HEK293 (cell line): ENCODE results near the gene GRM5.

Experiments used
- CTCF ChIA-PET: fragments of 350-600 bp; formaldehyde crosslinking; extraction: SDS; loops from one replicate; lab custom pipeline; 2021; ENCODE audit warnings: antibody characterized with exemption; lab: Yijun Ruan, JAX
- POLR2A ChIA-PET: fragments of 300-600 bp; formaldehyde crosslinking; extraction: SDS; loops from one replicate; lab custom pipeline; 2020; ENCODE audit warnings: antibody characterized with exemption, inconsistent platforms; lab: Yijun Ruan, JAX
- H3K27ac ChIP-seq: fragments of 200-500 bp; sonication (Bioruptor generic); 2 replicates; pipeline ENCODE4 v1.5.1; 2014; ENCODE audit warnings: low read depth, low read length, control low read depth, inconsistent platforms; ENCODE audit errors: extremely low read depth
- H3K36me3 ChIP-seq, 2 experiments: fragments of 200-500 bp in 1 of 2; sonication (Bioruptor generic) in 1 of 2; 1 replicate in 1 of 2; 2 replicates in 1 of 2; pipeline ENCODE4 v1.5.1; 2014 to 2017; ENCODE audit warnings: inconsistent platforms in 2 of 2, low read length in 2 of 2; ENCODE audit not compliant: control insufficient read depth in 2 of 2, insufficient read depth in 1 of 2
- H3K4me1 ChIP-seq: fragments of 200-500 bp; sonication (Bioruptor generic); 2 replicates; pipeline ENCODE4 v1.5.1; 2014; ENCODE audit warnings: mild to moderate bottlenecking, low read length, inconsistent platforms; ENCODE audit not compliant: control insufficient read depth, insufficient read depth
- H3K4me3 ChIP-seq: 2 replicates; pipeline ENCODE4 v1.5.1; 2011; ENCODE audit warnings: low read depth, mild to moderate bottlenecking, control low read depth, low read length, moderate library complexity
- H3K9me3 ChIP-seq: fragments of 200-500 bp; sonication (Bioruptor generic); 2 replicates; pipeline ENCODE4 v1.5.1; 2014; ENCODE audit warnings: low read depth, low read length, inconsistent platforms; ENCODE audit not compliant: control insufficient read depth, insufficient read depth
- FEZF1 ChIP-seq: fragments of 450-650 bp; formaldehyde crosslinking; IDR thresholded peaks from 2 replicates; pipeline ENCODE4 v1.5.1; 2016; ENCODE audit warnings: missing biosample characterization, missing genetic modification characterization
- KLF10 ChIP-seq: fragments of 450-650 bp; IDR thresholded peaks from 2 replicates; pipeline ENCODE4 v1.5.1; 2018; ENCODE audit warnings: missing biosample characterization, mild to moderate bottlenecking, missing genetic modification characterization
- MEIS1 ChIP-seq: sonication (generic); formaldehyde crosslinking; IDR thresholded peaks from 2 replicates; pipeline ENCODE4 v1.8.1; 2022; ENCODE audit warnings: missing genetic modification reagents, mild to moderate bottlenecking, borderline replicate concordance
- RBAK ChIP-seq: fragments of 450-650 bp; formaldehyde crosslinking; IDR thresholded peaks from 2 replicates; pipeline ENCODE4 v1.5.1; 2016; ENCODE audit warnings: missing biosample characterization, missing genetic modification characterization
- SALL2 ChIP-seq: fragments of 450-650 bp; formaldehyde crosslinking; IDR thresholded peaks from 2 replicates; pipeline ENCODE4 v1.5.0; 2017; ENCODE audit warnings: missing biosample characterization, mild to moderate bottlenecking, missing genetic modification characterization, borderline replicate concordance
- SETDB1 ChIP-seq: IDR thresholded peaks from one replicate; pipeline ENCODE4 v1.6.1; 2017; ENCODE audit warnings: mild to moderate bottlenecking, low read length, moderate library complexity, mixed read lengths; ENCODE audit not compliant: insufficient read length
- WT1 ChIP-seq: fragments of 450-650 bp; formaldehyde crosslinking; IDR thresholded peaks from 2 replicates; pipeline ENCODE4 v1.5.1; 2016; ENCODE audit warnings: missing biosample characterization, missing genetic modification characterization
- ZBTB49 ChIP-seq: fragments of 450-650 bp; formaldehyde crosslinking; IDR thresholded peaks from 2 replicates; pipeline ENCODE4 v1.5.1; 2016; ENCODE audit warnings: missing biosample characterization, missing genetic modification characterization, low read depth
- ZFP3 ChIP-seq: fragments of 450-650 bp; formaldehyde crosslinking; IDR thresholded peaks from 2 replicates; pipeline ENCODE4 v1.5.1; 2016; ENCODE audit warnings: low read depth, missing biosample characterization, missing genetic modification characterization
- ZFP69B ChIP-seq: fragments of 450-650 bp; formaldehyde crosslinking; IDR thresholded peaks from 2 replicates; pipeline ENCODE4 v1.5.1; 2016; ENCODE audit warnings: missing biosample characterization, missing genetic modification characterization
- ZNF121 ChIP-seq: fragments of 450-650 bp; formaldehyde crosslinking; IDR thresholded peaks from 2 replicates; pipeline ENCODE4 v1.5.1; 2016; ENCODE audit warnings: missing biosample characterization, missing genetic modification characterization
- ZNF211 ChIP-seq: fragments of 450-650 bp; formaldehyde crosslinking; IDR thresholded peaks from 2 replicates; pipeline ENCODE4 v1.5.1; 2016; ENCODE audit warnings: low read depth, missing biosample characterization, missing genetic modification characterization
- ZNF239 ChIP-seq: fragments of 450-650 bp; formaldehyde crosslinking; IDR thresholded peaks from 2 replicates; pipeline ENCODE4 v1.5.1; 2016; ENCODE audit warnings: missing biosample characterization, missing genetic modification characterization
- ZNF280D ChIP-seq: fragments of 450-650 bp; formaldehyde crosslinking; IDR thresholded peaks from 2 replicates; pipeline ENCODE4 v1.5.1; 2016; ENCODE audit warnings: missing biosample characterization, missing genetic modification characterization
- ZNF394 ChIP-seq: fragments of 450-650 bp; formaldehyde crosslinking; IDR thresholded peaks from 2 replicates; pipeline ENCODE4 v1.5.1; 2016; ENCODE audit warnings: missing biosample characterization, missing genetic modification characterization, mild to moderate bottlenecking, moderate library complexity, borderline replicate concordance
- ZNF426 ChIP-seq: fragments of 450-650 bp; formaldehyde crosslinking; IDR thresholded peaks from 2 replicates; pipeline ENCODE4 v1.5.1; 2017; ENCODE audit warnings: missing biosample characterization, missing genetic modification characterization, mild to moderate bottlenecking, inconsistent platforms, moderate library complexity
- ZNF561 ChIP-seq: fragments of 450-650 bp; IDR thresholded peaks from 2 replicates; pipeline ENCODE4 v1.5.1; 2018; ENCODE audit warnings: missing biosample characterization, missing genetic modification characterization, borderline replicate concordance
- ZNF639 ChIP-seq: fragments of 450-650 bp; formaldehyde crosslinking; IDR thresholded peaks from 2 replicates; pipeline ENCODE4 v1.5.1; 2016; ENCODE audit warnings: missing biosample characterization, missing genetic modification characterization
- ZNF645 ChIP-seq: fragments of 450-650 bp; formaldehyde crosslinking; IDR thresholded peaks from 2 replicates; pipeline ENCODE4; 2016; ENCODE audit warnings: missing biosample characterization, missing genetic modification characterization
- ZNF664 ChIP-seq: fragments of 450-650 bp; formaldehyde crosslinking; IDR thresholded peaks from 2 replicates; pipeline ENCODE4 v1.5.1; 2016; ENCODE audit warnings: missing biosample characterization, missing genetic modification characterization
- ZNF747 ChIP-seq: fragments of 450-650 bp; formaldehyde crosslinking; IDR thresholded peaks from 2 replicates; pipeline ENCODE4 v1.5.1; 2016; ENCODE audit warnings: missing biosample characterization, missing genetic modification characterization
- ZSCAN18 ChIP-seq: fragments of 450-650 bp; formaldehyde crosslinking; IDR thresholded peaks from 2 replicates; pipeline ENCODE4 v1.5.1; 2016; ENCODE audit warnings: missing biosample characterization, missing genetic modification characterization
- ZSCAN23 ChIP-seq: fragments of 450-650 bp; formaldehyde crosslinking; IDR thresholded peaks from 2 replicates; pipeline ENCODE4 v1.5.1; 2016; ENCODE audit warnings: missing biosample characterization, missing genetic modification characterization

Gene GRM5

GRCh38 chr11:88680806-88681205 lies 385.0 kb downstream of the GRM5 start:
- Histone ChIP-seq H3K36me3 (no peaks in the 10 kb centered on the region), H3K9me3 (no peaks in the 10 kb centered on the region), H3K27ac (no peak overlapping the region), H3K4me1 (no peaks in the 10 kb centered on the region), H3K4me3 (no peak overlapping the region)
- CTCF ChIA-PET: no interaction called here
- POLR2A ChIA-PET: interaction anchor here (0.7 kb wide), 1 partner anchor 150 kb away, joined by 3 read pairs; no protein-coding TSS in a partner anchor
- TF ChIP-seq ZNF645: no peak
- TF ChIP-seq ZNF664 (tag by site-specific recombination): no peak
- TF ChIP-seq ZBTB49 (tag by site-specific recombination): no peak
- no peak for TF ChIP-seq ZNF394 (tag by site-specific recombination)
- no peak for TF ChIP-seq SETDB1
- no peak for TF ChIP-seq ZNF280D (tag by site-specific recombination)
- no peak for TF ChIP-seq ZNF211 (tag by site-specific recombination)
- no peak for TF ChIP-seq KLF10
- TF ChIP-seq ZSCAN23 (tag by site-specific recombination): no peak
- no peak for TF ChIP-seq MEIS1 (CRISPR knock-in tag)
- no peak for TF ChIP-seq ZFP3 (tag by site-specific recombination)
- TF ChIP-seq WT1 (tag by site-specific recombination): no peak
- TF ChIP-seq ZNF639: no peak
- TF ChIP-seq ZSCAN18: no peak
- TF ChIP-seq ZNF239: no peak
- TF ChIP-seq FEZF1: no peak

GRCh38 chr11:88666364-88666763 lies 399.4 kb downstream of the GRM5 start:
- no peak overlapping the region for H3K27ac ChIP-seq
- H3K9me3 ChIP-seq: no peaks in the 10 kb centered on the region
- H3K4me3 ChIP-seq: no peak overlapping the region
- no peaks in the 10 kb centered on the region for H3K4me1 ChIP-seq
- ChIA-PET POLR2A (no interaction called here), CTCF (no interaction called here)
- H3K36me3 ChIP-seq: no peaks in the 10 kb centered on the region
- no peak for TF ChIP-seq ZNF561 (tag by site-specific recombination)
- no peak for TF ChIP-seq RBAK
- no peak for TF ChIP-seq ZNF280D (tag by site-specific recombination)
- TF ChIP-seq ZNF121: no peak
- TF ChIP-seq SALL2: no peak
- TF ChIP-seq ZNF426: no peak
- TF ChIP-seq ZNF747 (tag by site-specific recombination): no peak
- no peak for TF ChIP-seq ZFP69B
